Tibial nerve (tissue), 4 donors: ENCODE data around the gene SERPINB4. TPM values are rescaled to one million over a fixed set of nuclear protein-coding genes. Genes with fewer than 3 reads are reported as not detected.

Experiments
- DNase-seq, 2 donors: peaks; one replicate each; pipeline ENCODE4 v3.0.0-alpha.2; 2019; ENCODE audit warnings: low spot score in 2 of 2
- H3K27ac ChIP-seq, 4 donors: fragments of 200-600 bp; sonication (generic) in 3 of 4; one replicate each; pipeline ENCODE4 v1.5.1; 2017 to 2019; ENCODE audit warnings: mild to moderate bottlenecking in 1 of 4
- H3K27me3 ChIP-seq, 2 donors: fragments of 200-600 bp; sonication (generic) in 1 of 2; one replicate each; pipeline versions ENCODE4 v1.5.1 to v1.6.0; 2017 to 2019
- H3K36me3 ChIP-seq, 3 donors: fragments of 200-600 bp; sonication (generic); one replicate each; pipeline ENCODE4 v1.5.1; 2018 to 2019
- H3K4me1 ChIP-seq, 4 donors: fragments of 200-600 bp; sonication (generic) in 3 of 4; one replicate each; pipeline ENCODE4 v1.5.1; 2017 to 2019
- H3K4me3 ChIP-seq, 4 donors: fragments of 200-600 bp; sonication (generic) in 3 of 4; one replicate each; pipeline ENCODE4 v1.5.1; 2017 to 2019; ENCODE audit warnings: mild to moderate bottlenecking in 1 of 4, moderate library complexity in 1 of 4
- H3K9me3 ChIP-seq, 4 donors: fragments of 200-600 bp; sonication (generic) in 3 of 4; one replicate each; pipeline ENCODE4 v1.5.1; 2017 to 2019
- EP300 ChIP-seq, 2 donors: sonication (generic); formaldehyde crosslinking; IDR thresholded peaks; one replicate each; pipeline ENCODE4 v1.6.1; 2017; ENCODE audit warnings: antibody characterized with exemption in 2 of 2, mild to moderate bottlenecking in 1 of 2
- POLR2A ChIP-seq, 2 donors: fragments of 450-650 bp; IDR thresholded peaks; one replicate each; pipeline ENCODE4 v1.6.1; 2017; ENCODE audit warnings: antibody characterized with exemption in 2 of 2, mild to moderate bottlenecking in 2 of 2, moderate library complexity in 2 of 2
- WGBS, 2 donors: methylation state at CpG; one replicate each; pipeline ENCODE4 v1.1.5; 2018; 5-methylcytosine and 5-hydroxymethylcytosine counted together
- total RNA-seq, 4 donors: library from RNA; depleted of rRNA; stranded (reverse); fragments of >200 nt; gene quantifications; one replicate each; pipeline ENCODE4 v1.1.0, GENCODE V29; 2016
- TF ChIP-seq, protein P1 (sequence below), 5 experiments: fragments of 200-600 bp in 3 of 5; fragments of 450-650 bp in 2 of 5; sonication (generic) in 3 of 5; IDR thresholded peaks; one replicate each; pipeline ENCODE4 v1.5.1; 2016 to 2019; ENCODE audit warnings: antibody characterized with exemption in 5 of 5, mild to moderate bottlenecking in 3 of 5, moderate library complexity in 2 of 5

Gene SERPINB4
- total RNA-seq, 4 donors from 2014 or later: not detected

DNA sequence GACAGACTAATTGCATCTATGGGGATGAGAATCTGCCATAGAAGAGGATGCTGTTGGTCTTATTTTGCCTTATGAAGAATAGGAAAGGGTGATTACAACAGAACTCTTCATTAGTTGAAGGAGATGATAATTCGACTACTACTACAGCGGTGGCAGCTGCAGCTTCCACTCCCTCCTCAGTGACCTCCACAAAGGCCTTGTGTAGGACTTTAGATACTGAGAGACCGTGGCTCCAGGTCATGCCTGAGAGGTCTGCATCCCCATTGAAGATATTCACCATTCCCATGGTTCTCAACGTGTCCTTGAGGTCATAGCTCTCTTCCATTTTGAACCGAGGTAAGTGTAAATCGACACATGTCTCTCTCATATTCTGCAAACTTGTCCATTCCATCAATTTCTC lies 6.4 kb downstream of the SERPINB4 start:
- 87% methylated on average over 6 of the region's 6 CpGs for WGBS, 2 donors
- no peaks in the 10 kb centered on the region for H3K36me3 ChIP-seq
- peaks cover 0 to 3% (median 0%) of the 10 kb centered on the region in 4 donors for H3K9me3 ChIP-seq
- no peak for DNase-seq
- no peak overlapping the region for H3K4me3 ChIP-seq
- no peaks in the 10 kb centered on the region for H3K4me1 ChIP-seq
- H3K27ac ChIP-seq: no peak overlapping the region
- TF ChIP-seq POLR2A (IDR thresholded peaks at IDR 0.05) (no peak), EP300 (IDR thresholded peaks at IDR 0.05) (no peak)
- TF ChIP-seq, protein P1, sequence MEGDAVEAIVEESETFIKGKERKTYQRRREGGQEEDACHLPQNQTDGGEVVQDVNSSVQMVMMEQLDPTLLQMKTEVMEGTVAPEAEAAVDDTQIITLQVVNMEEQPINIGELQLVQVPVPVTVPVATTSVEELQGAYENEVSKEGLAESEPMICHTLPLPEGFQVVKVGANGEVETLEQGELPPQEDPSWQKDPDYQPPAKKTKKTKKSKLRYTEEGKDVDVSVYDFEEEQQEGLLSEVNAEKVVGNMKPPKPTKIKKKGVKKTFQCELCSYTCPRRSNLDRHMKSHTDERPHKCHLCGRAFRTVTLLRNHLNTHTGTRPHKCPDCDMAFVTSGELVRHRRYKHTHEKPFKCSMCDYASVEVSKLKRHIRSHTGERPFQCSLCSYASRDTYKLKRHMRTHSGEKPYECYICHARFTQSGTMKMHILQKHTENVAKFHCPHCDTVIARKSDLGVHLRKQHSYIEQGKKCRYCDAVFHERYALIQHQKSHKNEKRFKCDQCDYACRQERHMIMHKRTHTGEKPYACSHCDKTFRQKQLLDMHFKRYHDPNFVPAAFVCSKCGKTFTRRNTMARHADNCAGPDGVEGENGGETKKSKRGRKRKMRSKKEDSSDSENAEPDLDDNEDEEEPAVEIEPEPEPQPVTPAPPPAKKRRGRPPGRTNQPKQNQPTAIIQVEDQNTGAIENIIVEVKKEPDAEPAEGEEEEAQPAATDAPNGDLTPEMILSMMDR (IDR thresholded peaks at IDR 0.05): no peak
- no peaks in the 10 kb centered on the region for H3K27me3 ChIP-seq

DNA sequence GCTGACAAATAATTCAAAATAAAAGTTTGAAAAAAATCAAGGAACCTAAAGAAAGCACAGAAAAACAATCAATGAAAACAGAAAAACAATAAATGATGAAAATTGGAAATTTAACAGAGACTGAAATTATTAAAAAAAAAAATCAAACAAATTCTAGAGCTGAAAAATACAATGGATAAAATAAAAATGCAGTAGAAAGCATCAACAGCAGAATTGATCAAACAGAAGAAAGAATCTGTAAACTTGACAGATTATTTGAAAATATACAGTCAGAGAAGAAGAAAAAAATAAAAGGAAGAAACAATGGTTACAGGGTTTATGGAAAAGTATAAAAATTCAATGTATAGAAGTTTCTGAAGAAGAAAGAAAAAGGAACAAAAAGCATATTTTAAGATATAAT lies 16.2 kb downstream of the SERPINB4 start:
- no peaks in the 10 kb centered on the region for H3K4me1 ChIP-seq
- TF ChIP-seq EP300 (IDR thresholded peaks at IDR 0.05): no peak
- TF ChIP-seq, protein P1 (IDR thresholded peaks at IDR 0.05): no peak
- TF ChIP-seq POLR2A (IDR thresholded peaks at IDR 0.05): no peak
- no peaks in the 10 kb centered on the region for H3K27me3 ChIP-seq
- H3K27ac ChIP-seq: no peak overlapping the region
- H3K36me3 ChIP-seq: no peaks in the 10 kb centered on the region
- no peak for DNase-seq
- peaks cover 0 to 38% (median 4%) of the 10 kb centered on the region in 4 donors for H3K9me3 ChIP-seq
- H3K4me3 ChIP-seq: no peak overlapping the region

DNA sequence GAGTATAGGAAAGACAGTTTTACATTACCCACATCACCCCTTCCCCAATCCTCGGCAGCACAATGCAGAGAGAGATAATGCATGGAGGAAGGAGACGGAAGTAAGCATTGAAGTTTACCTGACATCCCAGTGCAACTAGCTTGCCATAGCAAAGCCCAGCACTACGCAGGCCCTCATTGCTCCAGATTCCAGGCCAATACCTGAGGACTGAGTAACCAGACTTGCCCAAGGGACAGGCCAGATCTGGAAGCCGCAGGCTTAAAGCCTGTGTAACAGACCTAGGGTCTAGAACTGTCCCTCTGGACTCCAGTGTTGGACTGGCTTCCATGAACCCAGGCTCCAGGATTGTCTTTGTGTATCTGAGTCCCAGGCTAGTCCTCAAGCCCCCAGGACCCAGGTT lies 17.6 kb downstream of the SERPINB4 start:
- H3K4me1 ChIP-seq: no peaks in the 10 kb centered on the region
- 77 to 84% methylated on average over 4 of the region's 4 CpGs for WGBS, 2 donors
- no peak for DNase-seq
- H3K27me3 ChIP-seq: no peaks in the 10 kb centered on the region
- no peak overlapping the region for H3K4me3 ChIP-seq
- H3K36me3 ChIP-seq: no peaks in the 10 kb centered on the region
- H3K9me3 ChIP-seq: peaks cover 0 to 38% (median 4%) of the 10 kb centered on the region in 4 donors
- no peak overlapping the region for H3K27ac ChIP-seq
- TF ChIP-seq EP300 (IDR thresholded peaks at IDR 0.05) (no peak), POLR2A (IDR thresholded peaks at IDR 0.05) (no peak)
- TF ChIP-seq, protein P1 (IDR thresholded peaks at IDR 0.05): no peak

DNA sequence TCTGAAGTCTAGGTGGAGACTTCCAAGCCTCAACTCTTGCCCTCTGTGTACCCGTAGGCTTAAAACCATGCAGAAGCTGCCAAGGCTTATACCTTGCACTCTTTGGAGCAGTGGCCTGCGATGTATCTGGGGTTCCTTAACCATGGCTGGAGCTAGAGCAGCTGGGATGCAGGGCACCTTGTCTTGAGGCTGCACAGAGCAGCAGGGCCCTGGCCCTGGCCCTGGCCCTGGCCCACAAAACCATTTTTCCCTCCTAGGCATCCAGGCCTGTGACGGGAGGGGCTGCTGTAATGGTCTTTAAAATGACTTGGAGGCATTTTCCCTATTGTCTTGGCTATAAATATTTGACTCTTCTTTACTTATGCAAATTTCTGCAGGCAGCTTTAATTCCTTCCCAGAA lies 19.2 kb downstream of the SERPINB4 start:
- no peak for DNase-seq
- no peak overlapping the region for H3K4me3 ChIP-seq
- H3K4me1 ChIP-seq: no peaks in the 10 kb centered on the region
- WGBS, 2 donors: 88 to 93% methylated on average over 3 of the region's 3 CpGs
- no peak overlapping the region for H3K27ac ChIP-seq
- H3K27me3 ChIP-seq: no peaks in the 10 kb centered on the region
- H3K9me3 ChIP-seq: peaks cover 0 to 47% (median 4%) of the 10 kb centered on the region in 4 donors
- H3K36me3 ChIP-seq: no peaks in the 10 kb centered on the region
- TF ChIP-seq EP300 (IDR thresholded peaks at IDR 0.05) (no peak), POLR2A (IDR thresholded peaks at IDR 0.05) (no peak)
- TF ChIP-seq, protein P1 (IDR thresholded peaks at IDR 0.05): no peak

DNA sequence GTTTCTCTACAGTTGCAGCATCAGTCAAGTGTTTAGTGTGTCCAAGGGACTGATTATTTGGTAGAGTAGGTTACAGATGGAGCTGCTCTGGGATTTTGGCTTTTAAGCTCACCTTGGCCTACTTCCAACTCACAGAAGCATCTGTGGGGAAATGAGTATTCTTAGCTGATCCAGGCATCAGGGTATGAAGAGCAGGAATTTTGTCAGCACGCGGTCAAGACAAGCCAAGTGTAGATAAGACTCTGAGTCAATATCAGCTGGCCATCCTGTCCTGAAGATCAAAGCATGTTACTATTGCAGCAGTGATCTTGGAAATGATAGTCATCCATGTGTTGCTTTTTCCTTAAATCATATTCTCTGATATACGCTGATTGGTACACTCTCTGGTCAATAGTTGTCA lies 24.4 kb downstream of the SERPINB4 start:
- Histone ChIP-seq H3K36me3 (no peaks in the 10 kb centered on the region), H3K4me1 (no peaks in the 10 kb centered on the region), H3K27me3 (no peaks in the 10 kb centered on the region), H3K9me3 (peaks cover 0 to 34% (median 0%) of the 10 kb centered on the region in 4 donors), H3K4me3 (no peak overlapping the region), H3K27ac (no peak overlapping the region)
- WGBS, 2 donors: 89 to 96% methylated on average over 3 of the region's 3 CpGs
- TF ChIP-seq, protein P1 (IDR thresholded peaks at IDR 0.05): no peak
- TF ChIP-seq POLR2A (IDR thresholded peaks at IDR 0.05) (no peak), EP300 (IDR thresholded peaks at IDR 0.05) (no peak)
- no peak for DNase-seq
